ENCODE data around the gene GNG2.
A peak's percentile ranks its signal among the peaks of the same experiment; 100 is the strongest.

The GNG2 gene

GRCh38 chr14:51856792-51857296, 3.6 kb upstream of the GNG2 start:
- DNase-seq = peak in 2 of 4 experiments; percentile 68 to 70

GRCh38 chr14:51859131-51859530, 1.3 kb upstream of the GNG2 start:
- no peak for DNase-seq

GRCh38 chr14:51860825-51861499, 550 bp downstream of the GNG2 start:
- DNase-seq = no peak

- DNase-seq = peak in 2 of 4 experiments; percentile 48 to 56
Measured at GRCh38 chr14:51862176-51862796, 1.9 kb downstream of the GNG2 start.

- no peak for DNase-seq
Measured at GRCh38 chr14:51862860-51863259, 2.4 kb downstream of the GNG2 start.

- no peak for DNase-seq
Measured at GRCh38 chr14:51865953-51866747, 5.7 kb downstream of the GNG2 start.

GRCh38 chr14:51867741-51868140, 7.3 kb downstream of the GNG2 start:
- peak in 1 of 4 experiments; percentile 28 for DNase-seq

- DNase-seq = no peak
Measured at GRCh38 chr14:51868405-51868804, 8.0 kb downstream of the GNG2 start.

GRCh38 chr14:51869411-51870100, 9.1 kb downstream of the GNG2 start:
- DNase-seq = no peak

GRCh38 chr14:51870606-51871005, 10.2 kb downstream of the GNG2 start:
- DNase-seq = peak in 2 of 4 experiments; percentile 42

GRCh38 chr14:51871846-51872245, 11.4 kb downstream of the GNG2 start:
- no peak for DNase-seq

- DNase-seq = no peak
Measured at GRCh38 chr14:51872396-51872795, 12.0 kb downstream of the GNG2 start.

GRCh38 chr14:51873221-51873893, 12.9 kb downstream of the GNG2 start:
- DNase-seq = peak; percentile 59 to 75 (median 64)

GRCh38 chr14:51877810-51878209, 17.4 kb downstream of the GNG2 start:
- no peak for DNase-seq

GRCh38 chr14:51879170-51879569, 18.8 kb downstream of the GNG2 start:
- DNase-seq = peak in 2 of 4 experiments; percentile 32 to 50

- peak in 3 of 4 experiments; percentile 21 to 46 (median 44) for DNase-seq
Measured at GRCh38 chr14:51880835-51881580, 20.6 kb downstream of the GNG2 start.

- no peak for DNase-seq
Measured at GRCh38 chr14:51881636-51882035, 21.2 kb downstream of the GNG2 start.

GRCh38 chr14:51883232-51883631, 22.8 kb downstream of the GNG2 start:
- no peak for DNase-seq

- DNase-seq = peak; percentile 64 to 89 (median 75)
Measured at GRCh38 chr14:51884086-51884927, 23.9 kb downstream of the GNG2 start.

GRCh38 chr14:51889851-51890250, 29.4 kb downstream of the GNG2 start:
- no peak for DNase-seq

Measured in suppressor macrophage (primary cell).